HG03039 (cell line): ENCODE measurements around the gene ADCY10.
"Not testable (repeated sequence)": the region's sequence is repeated elsewhere in the genome, so short reads cannot be mapped to it uniquely, and the experiment has no call there.

Experiments used
- ATAC-seq: cut with Tn5 transposase; IDR thresholded peaks from one replicate; pipeline ENCODE4 v1.9.1; 2021; ENCODE audit warnings: mild to moderate bottlenecking, moderate library complexity; ENCODE audit not compliant: unreplicated experiment

Gene ADCY10

GRCh38 chr1:167860231-167860923 is 53.6 kb downstream of the ADCY10 start:
- no peak for ATAC-seq

- ATAC-seq: no peak
These were observed 57.1 kb downstream of the ADCY10 start for GRCh38 chr1:167856711-167857418.

- ATAC-seq: no peak
These were observed 59.8 kb downstream of the ADCY10 start for GRCh38 chr1:167854184-167854583.

GRCh38 chr1:167849666-167850065 is 64.3 kb downstream of the ADCY10 start:
- no peak for ATAC-seq

- no peak for ATAC-seq
These were observed 71.1 kb downstream of the ADCY10 start for GRCh38 chr1:167842872-167843271.

GRCh38 chr1:167841530-167841929 is 72.4 kb downstream of the ADCY10 start:
- no peak for ATAC-seq

- no peak for ATAC-seq
These were observed 74.9 kb downstream of the ADCY10 start for GRCh38 chr1:167839009-167839408.

- ATAC-seq: no peak
These were observed 76.6 kb downstream of the ADCY10 start for GRCh38 chr1:167837326-167837725.

GRCh38 chr1:167836197-167836596 is 77.7 kb downstream of the ADCY10 start:
- no peak for ATAC-seq

- ATAC-seq: no peak
These were observed 80.0 kb downstream of the ADCY10 start for GRCh38 chr1:167833904-167834303.

GRCh38 chr1:167832693-167833092 is 81.2 kb downstream of the ADCY10 start:
- no peak for ATAC-seq

- ATAC-seq: not testable (repeated sequence)
These were observed 83.3 kb downstream of the ADCY10 start for GRCh38 chr1:167830668-167831067.

GRCh38 chr1:167829868-167830267 is 84.1 kb downstream of the ADCY10 start:
- no peak for ATAC-seq

GRCh38 chr1:167826127-167826526 is 87.8 kb downstream of the ADCY10 start:
- ATAC-seq: no peak

GRCh38 chr1:167825419-167826079 is 88.4 kb downstream of the ADCY10 start:
- ATAC-seq: no peak

GRCh38 chr1:167824163-167824794 is 89.7 kb downstream of the ADCY10 start:
- ATAC-seq: no peak

GRCh38 chr1:167821969-167822685 is 91.8 kb downstream of the ADCY10 start:
- no peak for ATAC-seq

GRCh38 chr1:167821356-167821685 is 92.6 kb downstream of the ADCY10 start:
- ATAC-seq: no peak

- ATAC-seq: no peak
These were observed 93.1 kb downstream of the ADCY10 start for GRCh38 chr1:167820684-167821355.
